DLD1 (cell line): ENCODE data around the gene GAP43.
"Not testable (repeated sequence)": the region's sequence is repeated elsewhere in the genome, so short reads cannot be mapped to it uniquely, and the experiment has no call there.

Experiments used
- in situ Hi-C: cut with HindIII; loops from 2 replicates; pipeline ENCODE4 v1.10.0; 2017; ENCODE audit warnings: low sequenced_read_pairs

GAP43 gene

DNA sequence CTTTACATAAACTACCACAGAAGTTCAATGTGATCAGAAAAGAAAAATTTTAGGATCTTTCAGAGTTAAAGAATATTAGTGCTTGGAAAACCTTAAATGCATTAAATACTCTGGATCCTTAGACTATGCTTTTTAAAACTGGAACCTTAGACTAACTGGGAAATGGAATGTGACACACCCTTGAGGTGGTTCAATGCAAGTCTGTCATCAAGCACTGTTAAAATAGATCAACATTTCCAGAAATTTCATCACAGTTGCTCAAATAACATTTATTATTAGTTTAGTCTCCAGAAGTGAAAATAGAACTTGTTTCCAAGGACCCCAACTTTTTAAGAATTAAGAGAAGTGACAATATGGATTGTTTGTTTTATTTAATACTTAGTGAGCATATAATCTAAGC is 71.8 kb downstream of the GAP43 start:
- in situ Hi-C loops, result no loop called here

DNA sequence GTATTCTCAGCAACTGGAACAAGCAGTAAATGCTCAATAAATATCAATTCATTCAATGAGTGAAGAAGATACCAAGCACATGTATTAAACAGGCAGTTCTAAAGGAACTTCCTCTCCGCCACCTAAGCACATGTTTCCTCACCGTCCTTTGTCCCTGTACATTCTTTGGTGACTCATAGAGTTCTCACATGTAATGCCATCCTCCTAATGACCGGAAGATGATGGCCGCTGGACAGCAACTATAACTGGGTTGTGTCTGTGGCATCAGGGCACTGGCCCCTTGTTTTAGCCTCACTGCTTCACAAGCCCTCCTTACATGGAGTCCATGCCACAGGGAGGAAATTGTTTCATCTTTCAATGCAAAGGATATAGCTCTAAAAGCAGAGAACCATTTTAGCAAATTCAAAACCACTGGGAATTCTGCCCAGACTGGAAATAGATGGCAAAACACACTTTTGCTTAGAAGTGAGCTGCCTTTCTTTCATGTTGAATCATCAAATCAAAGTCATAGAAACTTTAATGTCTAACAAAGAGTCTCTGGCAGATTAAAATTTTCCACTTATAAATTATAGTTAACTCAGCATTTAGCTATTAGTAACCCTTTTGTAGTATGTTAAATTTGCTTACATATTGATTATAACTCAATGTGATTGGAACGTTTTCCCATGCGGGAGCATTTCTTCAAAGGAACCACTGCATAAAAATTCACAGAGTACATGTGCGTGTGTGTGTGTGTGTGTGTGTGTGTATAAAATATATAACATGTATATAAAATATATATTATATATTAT is 74.1 kb downstream of the GAP43 start:
- in situ Hi-C loops, result no loop called here

DNA sequence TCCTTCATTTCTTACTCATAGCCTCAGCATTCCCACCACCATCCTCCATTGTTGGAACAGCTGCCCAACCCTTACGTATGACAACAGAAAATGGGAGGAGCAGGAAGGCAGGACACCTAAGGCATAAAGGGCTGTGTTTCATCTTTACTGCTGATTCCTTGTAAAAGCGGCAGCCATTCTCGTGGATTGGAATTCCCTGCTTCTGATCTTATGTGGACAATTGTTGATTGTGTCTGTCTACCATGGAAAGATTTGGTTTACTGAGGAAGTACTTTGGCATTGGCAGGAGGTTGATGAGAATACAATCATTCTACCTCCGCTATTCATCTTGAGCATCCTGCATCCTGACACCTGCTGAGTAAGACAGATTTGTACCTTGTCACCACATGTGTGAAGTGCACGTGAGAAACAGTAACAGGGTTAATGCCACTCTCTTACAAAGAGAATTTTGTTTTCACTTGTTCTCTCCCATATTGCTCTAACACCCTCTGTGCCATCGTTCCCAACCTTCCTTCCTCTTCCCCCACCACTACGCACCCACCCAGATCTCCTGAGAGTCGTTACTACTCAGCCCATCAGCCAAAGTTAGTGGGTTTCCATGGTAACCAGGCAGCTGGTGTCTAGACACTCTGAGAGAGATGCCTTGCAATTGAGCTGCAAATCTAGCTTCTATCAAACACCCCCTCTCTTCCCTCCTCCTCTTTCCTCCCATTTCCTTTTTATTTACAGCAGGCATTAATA is 75.7 kb downstream of the GAP43 start:
- in situ Hi-C loops, result no loop called here

DNA sequence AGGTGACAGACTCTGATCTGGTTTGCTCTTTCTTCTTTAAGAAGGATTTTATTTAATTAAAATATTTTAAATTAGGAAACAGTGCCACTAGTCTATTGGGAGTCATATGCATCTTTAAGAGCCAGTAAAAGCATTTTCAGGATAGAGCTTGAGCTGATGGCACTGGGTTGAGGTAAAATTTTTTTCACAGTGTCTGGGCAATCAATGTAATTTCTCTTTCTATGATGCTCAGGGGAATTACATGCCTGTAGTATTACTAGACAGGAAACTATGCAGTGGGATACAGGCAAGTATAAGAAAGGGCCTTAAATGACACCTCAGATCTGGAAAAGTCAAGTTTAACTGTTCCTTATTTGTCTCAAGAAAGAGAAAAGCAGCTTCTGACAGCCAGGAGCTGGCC is 76.4 kb downstream of the GAP43 start:
- in situ Hi-C loops, result no loop called here

DNA sequence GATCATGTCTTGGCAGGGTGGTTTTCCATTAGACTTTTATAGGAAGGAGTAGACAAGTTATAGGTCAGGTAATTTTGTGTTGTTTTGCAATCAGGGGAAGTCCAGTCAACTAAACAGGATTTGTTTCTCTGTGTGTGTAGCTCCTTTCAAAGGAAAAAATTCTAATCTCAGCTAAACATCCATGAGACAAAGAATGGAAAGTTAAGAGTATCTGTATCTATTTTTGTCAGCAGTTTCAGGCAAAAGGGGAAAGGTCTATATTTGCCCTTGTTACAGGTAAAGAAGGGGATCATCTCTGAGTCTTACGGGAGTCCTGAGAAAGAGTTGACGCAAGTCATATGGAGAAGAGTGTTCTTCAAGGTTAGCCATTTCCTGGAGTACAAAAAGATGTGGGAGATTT is 79.3 kb downstream of the GAP43 start:
- in situ Hi-C loops, result no loop called here

DNA sequence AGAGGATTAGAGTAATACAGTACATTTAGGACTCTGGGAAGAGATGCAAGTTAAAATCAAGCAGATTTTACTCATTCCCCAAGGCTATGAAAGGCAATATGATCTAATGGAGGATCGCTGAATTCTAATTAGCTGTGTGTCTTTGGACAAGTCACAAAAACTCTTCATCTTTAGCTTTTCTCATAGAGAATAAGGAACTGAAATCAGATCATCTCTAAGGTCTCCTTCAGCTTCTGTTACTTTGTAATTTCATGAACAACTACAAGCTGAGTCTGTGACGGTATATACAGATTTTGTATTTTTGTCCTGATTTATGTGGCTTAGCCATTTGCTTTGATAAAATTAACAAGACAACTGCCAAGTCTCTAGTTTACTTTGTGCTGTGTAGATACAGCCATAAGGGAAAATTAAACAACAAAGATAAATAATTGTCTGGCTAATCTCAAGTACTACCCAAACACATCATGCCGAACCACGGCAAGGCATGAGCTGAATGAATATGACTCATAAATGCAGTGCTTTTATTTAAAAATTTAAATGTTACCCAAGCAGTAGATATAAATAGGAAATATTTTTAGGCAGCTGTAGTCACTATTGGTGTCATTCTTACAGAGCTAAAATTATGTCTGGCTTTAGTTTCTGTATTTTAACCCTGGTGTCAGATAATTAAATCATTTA is 81.5 kb downstream of the GAP43 start:
- in situ Hi-C loops, result no loop called here

DNA sequence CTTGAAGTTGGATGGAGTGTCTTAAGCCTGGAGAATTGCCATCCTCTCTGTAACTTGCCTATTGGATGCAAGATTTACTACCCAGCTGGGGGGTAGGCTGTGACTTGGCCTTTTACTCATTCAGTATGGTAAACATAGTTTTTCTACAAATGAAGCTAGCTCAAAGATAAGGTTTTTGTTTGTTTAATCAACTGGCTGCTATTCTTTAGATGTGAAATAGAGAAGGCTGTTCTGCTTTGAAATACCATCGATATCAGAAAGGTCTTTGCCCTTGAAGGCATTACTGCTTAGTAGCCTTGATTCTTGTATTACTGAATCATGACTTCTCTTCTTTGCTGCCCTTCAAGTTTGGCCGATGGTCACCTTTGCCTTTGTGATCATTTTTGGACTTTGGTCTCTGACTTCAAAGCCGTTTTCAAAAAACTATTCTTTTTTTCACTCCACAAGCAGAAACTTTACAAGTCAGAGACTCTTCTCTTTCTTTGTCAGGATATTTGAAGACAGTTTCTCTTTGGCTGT is 83.1 kb downstream of the GAP43 start:
- in situ Hi-C loops, result no loop called here

DNA sequence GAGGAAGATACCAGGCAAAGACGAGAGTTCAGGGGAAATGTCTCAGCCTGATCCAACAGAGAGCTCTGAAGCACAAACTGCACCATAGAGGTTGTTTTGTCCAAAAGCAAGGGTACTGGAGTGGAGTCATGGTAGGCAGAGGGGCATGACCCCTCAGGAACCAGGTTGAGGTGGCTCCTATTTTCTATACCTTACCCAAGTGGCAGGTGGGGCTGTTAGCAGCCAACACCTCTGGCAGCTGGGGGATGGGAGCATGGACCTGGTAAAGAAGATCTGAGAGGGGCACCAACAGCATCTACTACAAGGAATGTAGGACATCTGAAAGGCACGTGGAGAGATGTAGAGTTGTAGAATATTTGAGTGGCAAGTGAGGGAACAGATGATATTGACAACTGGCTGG is 85.2 kb downstream of the GAP43 start:
- in situ Hi-C loops, result no loop called here

DNA sequence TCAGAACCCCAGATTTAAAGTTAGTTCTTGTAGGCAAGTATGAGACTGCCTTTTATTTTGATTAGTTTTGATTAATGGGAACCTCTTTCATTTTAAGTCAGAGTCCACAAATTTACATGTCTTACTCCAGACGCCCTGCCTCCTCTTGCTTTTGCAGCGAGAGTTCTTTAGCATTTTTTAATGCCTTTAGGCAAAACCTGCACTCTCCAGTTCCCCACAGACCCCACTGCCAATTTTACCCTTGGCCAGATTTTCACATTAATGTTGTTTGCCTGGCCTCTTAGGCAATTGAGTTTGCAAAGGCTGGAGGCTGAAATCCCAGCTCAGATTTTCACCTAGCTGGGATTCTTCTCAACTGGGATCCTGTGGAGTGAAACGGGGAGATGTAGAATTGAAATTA is 85.8 kb downstream of the GAP43 start:
- in situ Hi-C loops, result no loop called here

DNA sequence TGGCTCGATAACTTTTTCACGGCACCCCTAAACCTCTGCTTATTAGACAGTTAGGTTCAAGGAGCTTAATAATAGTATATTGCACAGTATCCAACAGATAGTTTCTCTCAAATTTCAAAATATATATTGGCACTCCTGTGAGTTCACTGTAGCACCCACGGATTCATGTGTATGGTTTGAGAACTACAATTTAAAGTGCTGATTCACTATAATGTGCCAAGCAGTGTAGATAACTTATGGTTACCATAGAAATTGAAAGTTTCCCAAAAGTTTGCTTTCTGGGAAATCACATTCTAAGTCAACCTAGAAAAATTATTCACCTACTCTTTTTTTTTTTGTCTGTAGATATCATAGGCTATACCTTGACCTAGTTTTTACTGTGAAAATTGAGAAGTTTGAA is 86.6 kb downstream of the GAP43 start:
- in situ Hi-C loops, result no loop called here

DNA sequence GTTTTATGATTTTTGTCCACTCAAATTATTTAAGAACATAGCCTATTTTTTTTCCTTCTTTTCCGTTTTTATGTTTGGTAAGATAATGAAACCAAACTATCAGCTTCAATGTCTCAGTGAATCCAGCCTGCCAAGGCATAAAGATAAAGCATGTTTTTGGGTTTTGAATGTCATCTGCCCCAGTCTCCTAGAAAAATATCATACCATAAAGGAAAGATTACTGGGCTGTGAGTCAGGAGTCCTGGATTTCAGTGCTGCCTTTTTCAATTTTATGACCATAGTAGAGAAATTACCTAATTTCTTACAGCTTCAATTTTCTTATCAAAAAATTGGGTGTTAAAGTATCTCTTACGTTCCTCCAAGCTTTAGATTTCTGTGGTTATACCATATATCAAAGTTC is 87.5 kb downstream of the GAP43 start:
- in situ Hi-C loops, result no loop called here

DNA sequence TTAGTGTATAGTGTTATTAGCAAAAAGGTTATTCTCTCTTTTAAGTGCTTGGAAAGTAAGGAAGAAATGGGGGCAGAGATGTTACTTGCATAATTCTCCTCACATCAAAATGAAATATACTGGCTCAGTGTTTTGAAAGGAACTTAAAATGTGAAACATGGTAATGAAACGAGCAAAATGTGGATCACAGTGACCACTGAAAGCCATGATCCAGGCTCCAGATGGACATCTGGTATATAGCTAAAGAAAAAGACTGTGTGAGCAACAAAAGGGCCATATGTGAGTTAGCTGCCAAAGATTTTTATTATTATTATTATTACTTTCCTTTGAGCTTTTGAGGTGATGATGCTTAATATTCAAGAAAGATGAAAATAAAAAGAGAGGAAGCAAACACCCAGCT is 89.6 kb downstream of the GAP43 start:
- in situ Hi-C loops, result no loop called here

DNA sequence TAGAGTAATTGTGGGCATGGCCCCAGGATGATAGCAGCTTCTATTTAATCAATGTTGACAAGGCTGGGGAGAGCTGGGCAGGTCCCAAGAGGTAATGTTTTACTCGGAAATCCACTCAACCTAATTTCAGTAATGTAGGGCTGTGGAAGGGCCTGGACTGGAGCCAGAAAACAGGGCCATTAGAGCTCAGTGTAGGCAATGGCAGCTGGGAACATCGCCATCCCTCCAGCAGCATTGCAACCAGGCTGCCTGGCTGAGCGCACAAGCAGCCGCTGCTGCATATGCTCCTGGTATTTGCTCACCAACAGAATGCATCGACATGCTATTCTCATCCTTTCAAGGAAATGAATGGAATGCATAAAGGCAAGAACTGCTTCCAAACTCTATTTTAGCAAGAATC is 90.0 kb downstream of the GAP43 start:
- in situ Hi-C loops, result no loop called here

DNA sequence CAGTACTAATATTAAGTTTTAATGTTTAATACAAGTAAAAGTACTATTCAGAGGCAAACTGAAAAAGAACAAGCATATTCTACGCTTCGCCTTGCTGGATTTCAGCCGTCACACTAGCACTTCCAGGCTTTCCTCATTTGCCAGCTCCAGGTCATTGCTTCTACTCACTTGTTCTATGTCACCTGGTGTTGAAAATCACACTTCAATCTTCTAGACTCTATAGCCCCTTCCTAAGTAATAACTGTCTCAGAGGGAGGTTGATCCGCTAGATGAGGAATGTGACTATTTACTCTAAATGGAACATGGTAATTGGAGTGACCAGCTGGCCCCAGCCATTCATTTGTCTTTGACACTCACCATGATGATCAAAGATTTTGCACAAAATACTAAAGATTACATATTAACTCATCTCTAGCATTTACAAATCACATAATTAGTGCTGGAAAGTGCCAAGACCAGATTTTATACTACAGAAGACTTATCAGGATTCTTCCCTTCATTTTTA is 92.0 kb downstream of the GAP43 start:
- in situ Hi-C loops, result no loop called here

DNA sequence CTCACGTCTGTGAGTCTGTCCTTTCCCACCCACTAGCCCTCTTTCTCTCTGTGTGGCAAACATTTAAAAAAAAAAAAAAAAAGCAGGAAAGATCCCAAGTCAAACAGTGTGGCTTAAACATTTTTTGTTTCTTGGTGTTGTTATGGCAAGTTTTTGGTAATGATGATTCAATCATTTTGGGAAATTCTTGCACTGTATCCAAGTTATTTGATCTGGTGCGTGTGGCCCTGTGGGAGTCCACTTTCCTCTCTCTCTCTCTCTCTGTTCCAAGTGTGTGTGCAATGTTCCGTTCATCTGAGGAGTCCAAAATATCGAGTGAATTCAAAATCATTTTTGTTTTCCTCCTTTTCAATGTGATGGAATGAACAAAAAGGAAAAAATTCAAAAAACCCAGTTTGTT is 97.7 kb downstream of the GAP43 start:
- in situ Hi-C loops, result no loop called here

DNA sequence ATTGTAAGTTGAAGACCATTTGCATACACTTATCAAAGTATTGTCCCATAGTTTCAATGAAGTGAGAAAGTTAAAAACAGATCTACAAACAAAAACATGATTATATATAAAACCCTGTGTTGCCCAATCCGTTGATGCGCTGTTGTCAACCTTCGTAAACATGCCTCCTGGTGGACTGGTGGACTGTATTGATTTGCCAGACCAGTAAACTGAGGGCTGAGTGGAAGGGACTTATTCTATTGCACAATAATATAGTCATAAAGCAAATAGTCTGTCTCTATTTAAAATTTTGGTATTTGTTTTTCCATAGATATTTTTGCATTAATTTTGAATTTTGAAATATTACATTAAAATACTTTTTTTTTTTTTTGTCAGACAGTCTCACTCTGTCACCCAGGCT is 102.5 kb downstream of the GAP43 start:
- in situ Hi-C loops, result no loop called here

DNA sequence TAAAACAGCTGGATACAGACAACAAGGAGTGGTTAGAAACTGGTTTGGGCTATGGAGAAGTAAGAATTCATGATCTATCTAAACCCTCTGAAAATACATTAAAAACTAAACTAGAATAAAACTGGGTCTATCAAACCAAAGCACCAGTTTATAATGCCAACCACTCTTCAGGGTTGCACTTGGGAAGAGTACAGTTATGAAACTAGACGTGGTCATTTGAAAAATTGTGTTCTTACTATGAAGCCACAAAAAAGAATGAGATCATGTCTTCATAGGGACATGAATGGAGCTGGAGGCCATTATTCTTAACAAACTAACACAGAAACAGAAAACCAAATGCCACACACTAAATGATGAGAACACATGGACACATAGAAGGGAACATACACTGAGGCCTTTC is 103.8 kb downstream of the GAP43 start:
- in situ Hi-C loops, result no loop called here

DNA sequence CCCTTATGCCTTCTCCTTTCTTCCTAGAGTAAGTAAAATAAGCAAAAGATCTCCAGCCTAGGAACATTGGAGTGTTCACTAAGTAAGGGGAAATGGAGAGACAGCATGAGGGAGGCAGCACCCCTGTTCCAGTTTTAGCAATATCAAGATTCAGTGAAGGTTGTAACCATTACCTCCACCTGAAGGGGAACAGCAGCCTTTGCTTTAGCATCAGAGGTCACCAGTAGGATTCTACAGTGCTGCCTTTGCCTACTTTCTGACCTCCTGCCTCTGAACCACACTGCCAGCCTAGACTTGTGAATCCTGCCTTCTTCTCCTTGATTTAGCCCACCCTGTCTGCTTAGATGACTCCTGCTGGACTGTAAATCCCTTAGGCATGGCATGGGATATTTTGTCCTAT is 104.7 kb downstream of the GAP43 start:
- in situ Hi-C loops, result no loop called here

DNA sequence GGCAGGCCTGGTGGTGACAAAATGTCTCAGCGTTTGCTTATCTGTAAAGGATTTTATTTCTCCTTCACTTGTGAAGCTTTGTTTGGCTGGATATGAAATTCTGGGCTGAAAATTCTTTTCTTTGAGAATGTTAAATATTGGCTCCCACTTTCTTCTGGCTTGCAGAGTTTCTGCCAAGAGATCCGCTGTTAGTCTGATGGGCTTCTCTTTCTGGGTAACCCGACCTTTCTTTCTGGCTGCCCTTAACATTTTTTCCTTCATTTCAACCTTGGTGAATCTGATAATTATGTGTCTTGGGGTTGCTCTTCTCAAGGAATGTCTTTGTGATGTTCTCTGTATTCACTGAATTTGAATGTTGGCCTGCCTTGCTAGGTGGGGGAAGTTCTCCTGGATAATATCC is 113.0 kb downstream of the GAP43 start:
- in situ Hi-C loops, result not testable (repeated sequence)

DNA sequence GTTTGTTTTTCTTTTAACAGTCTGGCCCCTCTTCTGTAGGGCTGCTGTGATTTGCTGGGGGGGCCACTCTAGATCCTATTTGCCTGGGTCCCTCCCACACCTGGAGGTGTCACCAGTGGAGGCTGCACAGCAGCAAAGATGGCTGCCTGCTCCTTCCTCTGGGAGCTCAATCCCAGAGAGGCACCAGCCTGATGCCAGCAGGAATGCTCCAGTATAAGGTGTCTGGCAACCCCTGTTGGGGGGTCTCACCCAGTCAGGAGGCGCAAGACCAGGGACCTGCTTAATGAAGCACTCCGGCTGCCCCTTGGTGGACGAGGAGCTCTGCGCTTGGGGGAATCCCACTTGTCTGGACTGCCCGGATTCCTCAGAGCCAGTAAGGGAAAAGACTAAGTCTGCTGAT is 118.3 kb downstream of the GAP43 start:
- in situ Hi-C loops, result no loop called here

DNA sequence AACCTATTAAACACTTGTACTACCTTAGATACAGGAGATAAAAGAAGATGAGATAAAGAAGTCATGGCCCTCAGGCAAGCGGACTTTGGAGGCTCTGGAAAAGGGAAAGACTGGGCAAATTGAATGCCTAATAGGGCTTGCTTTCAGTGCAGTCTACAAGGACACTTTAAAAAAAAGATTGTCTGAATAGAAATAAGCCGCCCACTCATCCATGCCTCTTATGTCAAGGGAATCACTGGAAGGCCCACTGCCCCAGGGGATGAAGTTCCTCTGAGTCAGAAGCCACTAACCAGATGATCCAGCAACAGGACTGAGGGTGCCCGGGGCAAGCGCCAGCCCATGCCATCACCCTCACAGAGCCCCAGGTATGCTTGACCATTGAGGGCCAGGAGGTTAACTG is 121.2 kb downstream of the GAP43 start:
- in situ Hi-C loops, result not testable (repeated sequence)

DNA sequence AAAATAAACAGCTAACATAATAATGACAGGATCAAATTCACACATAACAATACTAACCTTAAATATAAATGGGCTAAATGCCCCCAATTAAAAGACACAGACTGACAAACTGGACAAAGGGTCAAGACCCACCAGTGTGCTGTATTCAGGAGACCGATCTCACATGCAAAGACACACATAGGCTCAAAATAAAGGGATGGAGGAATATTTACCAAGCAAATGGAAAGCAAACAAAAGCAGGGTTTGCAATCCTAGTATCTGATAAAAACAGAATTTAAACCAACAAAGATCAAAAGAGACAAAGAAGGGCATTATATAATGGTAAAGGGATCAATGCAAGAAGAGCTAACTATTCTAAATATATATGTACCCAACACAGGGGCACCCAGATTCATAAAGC is 129.7 kb downstream of the GAP43 start:
- in situ Hi-C loops, result not testable (repeated sequence)
